NCI-H2171 (cell line): Measurements from ENCODE around the gene PGAP3.
"Not testable (repeated sequence)": the region's sequence is repeated elsewhere in the genome, so short reads cannot be mapped to it uniquely, and the experiment has no call there.

ENCODE experiments used
- DNase-seq: peaks from one replicate; lab custom pipeline; 2025; lab: John Stamatoyannopoulos, UW

Gene PGAP3, protein sequence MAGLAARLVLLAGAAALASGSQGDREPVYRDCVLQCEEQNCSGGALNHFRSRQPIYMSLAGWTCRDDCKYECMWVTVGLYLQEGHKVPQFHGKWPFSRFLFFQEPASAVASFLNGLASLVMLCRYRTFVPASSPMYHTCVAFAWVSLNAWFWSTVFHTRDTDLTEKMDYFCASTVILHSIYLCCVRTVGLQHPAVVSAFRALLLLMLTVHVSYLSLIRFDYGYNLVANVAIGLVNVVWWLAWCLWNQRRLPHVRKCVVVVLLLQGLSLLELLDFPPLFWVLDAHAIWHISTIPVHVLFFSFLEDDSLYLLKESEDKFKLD

DNA sequence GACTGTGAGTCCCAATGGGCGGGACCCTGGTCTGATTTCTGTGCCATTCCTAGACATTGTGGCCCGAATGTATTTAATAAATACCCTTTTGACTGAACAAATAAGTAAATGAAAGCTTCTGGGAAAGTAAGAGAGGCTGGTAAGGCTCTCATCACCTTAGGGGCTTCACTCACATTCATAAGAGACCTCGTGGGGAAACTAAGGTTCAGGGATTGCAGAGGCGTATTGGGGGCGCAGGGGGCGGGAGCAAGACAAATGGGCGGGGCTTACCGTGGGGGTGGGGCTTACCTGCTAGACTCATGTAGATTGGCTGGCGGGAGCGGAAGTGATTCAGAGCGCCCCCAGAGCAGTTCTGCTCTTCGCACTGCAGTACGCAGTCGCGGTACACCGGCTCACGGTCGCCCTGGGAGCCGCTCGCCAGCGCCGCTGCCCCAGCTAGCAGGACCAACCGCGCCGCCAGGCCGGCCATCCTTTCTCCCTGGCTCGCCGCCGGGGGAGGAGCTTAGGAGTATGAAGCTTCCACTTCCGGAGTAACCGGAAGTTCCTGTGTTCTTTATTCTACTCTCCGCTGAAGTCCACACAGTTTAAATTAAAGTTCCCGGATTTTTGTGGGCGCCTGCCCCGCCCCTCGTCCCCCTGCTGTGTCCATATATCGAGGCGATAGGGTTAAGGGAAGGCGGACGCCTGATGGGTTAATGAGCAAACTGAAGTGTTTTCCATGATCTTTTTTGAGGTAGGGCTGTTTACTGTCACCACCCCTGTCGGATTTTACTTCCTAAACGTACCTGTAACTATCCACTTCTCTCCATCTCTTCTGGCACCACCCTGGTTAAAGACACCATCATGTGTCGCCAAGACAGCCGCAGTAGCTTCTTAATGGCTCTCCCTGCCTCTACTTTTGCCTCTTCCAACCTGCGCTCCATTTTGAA is at the start of gene PGAP3:
TSS of gene PGAP3 (minus strand) at position 512 of the 929 bp plus-strand sequence. CDS start at position 469, 43 bp downstream.
- DNase-seq, result peak; percentile 97

DNA sequence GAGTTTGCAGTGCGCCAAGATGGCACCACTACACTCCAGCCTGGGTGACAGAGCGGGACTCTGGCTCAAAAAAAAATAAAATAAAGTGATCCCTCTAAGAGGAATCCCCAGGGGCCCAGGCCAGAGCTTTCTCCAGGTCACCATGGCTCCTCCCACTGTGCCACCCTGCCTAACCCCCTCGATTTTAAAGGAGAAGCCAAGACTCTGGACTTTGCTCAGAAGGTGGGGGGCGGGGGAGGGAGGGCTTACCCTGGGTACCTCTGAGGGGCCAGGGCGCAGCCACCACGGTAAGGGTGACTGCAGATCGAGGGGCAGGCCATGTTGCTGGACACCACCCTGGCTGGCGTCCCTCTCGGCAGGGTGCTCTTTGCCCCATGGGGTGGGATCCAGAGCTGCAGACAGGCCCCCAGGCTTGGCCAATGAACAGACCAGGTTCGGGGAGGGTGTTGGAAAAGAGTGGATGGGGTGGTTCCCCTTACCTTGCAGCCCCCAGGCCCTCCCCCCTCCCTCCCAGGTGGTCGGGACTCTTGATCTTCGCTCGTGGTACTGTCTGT is 49.4 kb upstream of the PGAP3 start:
- DNase-seq, result no peak

DNA sequence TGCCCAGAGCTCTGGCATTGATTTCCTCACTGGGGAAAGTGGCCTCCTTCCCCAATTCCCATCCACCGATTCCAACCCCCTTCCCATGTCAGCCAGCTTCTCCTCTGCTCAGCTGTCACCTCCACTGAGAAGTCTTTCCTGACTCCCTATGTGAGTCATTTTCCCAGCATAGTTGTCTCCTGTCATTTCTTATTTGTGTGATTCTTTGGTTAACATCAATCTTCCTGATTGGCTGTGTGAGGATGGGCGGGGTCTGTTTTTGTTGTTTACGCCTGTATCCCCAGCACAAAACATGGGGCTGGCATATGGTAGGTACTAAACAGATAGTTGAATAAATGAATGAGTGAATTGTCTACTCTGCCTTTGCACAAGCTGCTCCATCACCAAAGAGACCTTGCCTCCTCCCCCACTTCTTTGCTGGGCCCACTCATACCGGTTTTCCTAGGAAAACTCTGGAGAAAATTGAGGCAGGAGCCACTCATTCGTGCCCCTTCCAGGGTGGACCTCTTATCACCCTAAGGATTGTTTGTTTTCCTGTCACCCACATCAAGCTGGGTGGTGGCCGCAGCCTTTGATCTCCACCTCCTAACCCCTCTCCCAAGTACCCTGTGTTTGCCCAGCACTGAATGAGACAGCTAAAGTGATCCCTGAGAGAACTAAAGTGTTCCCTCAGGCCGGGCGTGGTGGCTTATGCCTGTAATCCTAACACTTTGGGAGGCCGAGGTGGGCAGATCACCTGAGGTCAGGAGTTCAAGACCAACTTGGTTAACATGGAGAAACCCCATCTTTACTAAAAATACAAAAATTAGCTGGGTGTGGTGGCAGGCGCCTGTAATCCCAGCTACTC is 48.7 kb upstream of the PGAP3 start:
- no peak for DNase-seq

DNA sequence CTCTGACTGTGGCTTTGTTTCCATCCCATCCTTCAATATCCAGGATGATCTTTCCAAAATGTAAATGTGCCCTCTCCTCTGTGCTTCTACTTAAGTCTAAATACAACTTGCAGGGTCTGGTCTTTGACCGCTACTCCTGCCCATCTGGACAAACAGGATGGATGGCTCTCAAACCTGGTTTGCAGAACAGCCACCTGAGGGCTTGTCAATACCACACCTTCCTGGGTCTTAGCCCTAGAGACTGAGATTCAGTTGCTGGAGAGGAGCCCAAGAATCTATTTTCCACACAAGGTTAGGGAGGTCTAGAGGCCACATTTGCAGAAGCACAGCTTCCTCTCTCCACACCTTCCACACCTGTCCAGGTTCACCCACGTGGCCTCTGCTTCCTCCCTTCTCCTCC is 48.0 kb upstream of the PGAP3 start:
- DNase-seq, result no peak

DNA sequence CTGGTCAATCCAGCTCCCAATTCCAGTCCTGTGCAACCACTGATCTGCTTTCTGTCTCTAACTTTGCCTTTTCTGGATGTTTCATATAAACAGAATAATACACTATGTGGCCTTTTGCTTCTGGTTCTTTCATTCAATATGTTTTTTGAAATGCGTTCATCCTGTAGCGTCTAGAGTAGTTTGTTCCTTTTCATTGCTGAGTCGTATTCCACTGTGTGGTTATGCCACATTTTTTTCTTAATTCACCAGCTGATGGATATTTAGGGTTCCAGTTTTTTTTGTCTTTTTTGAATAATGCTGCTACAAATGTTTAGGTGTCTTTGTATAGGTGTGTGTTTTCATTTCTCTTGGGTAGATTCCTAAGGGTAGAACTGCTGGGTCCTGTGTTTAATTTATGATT is 44.7 kb upstream of the PGAP3 start:
- DNase-seq, result no peak

DNA sequence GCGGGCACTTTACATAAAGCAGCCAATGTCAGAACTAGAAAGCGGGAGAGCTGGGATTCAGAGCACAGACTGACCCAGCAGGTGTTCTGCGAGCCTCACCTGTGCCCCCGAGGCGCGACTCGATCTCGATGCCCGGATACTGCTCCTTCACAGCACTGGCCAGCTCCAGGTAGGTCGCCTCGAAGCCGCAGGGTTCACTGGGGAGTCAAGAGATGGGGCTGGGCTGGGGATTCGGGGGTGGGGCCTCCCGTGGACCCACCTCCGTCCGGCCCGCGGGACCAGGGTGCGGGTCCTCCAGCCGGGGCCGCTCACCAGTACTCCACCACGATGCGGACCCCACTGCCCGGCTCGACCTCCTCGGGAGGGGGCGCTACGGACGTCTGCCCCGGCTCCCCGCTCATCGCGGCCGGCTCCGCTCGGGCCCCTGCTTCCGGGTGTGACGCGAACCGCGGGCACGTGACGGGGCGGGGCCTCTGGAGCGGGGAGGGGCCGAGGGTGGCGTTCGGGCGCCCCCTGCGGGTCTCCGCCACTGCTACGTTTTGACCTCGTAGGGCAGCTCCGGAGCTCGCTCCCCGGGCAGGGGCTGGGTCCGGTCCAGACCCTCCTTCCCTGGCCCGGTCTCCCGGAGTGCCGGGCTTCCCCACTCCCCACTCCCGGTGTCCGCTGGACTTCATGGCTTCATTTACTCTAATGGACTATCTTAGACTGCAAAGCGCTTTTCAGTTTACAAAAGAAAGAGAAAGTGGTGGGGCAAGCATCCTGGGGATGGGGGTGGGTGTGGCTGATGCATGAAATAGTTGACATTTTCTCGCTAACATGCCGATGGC is 42.5 kb upstream of the PGAP3 start, which contains the start of gene MIEN1:
TSS of gene MIEN1 (minus strand) at position 438 of the 827 bp plus-strand sequence. CDS start at position 401, 37 bp downstream.
- DNase-seq, result peak; percentile 83

DNA sequence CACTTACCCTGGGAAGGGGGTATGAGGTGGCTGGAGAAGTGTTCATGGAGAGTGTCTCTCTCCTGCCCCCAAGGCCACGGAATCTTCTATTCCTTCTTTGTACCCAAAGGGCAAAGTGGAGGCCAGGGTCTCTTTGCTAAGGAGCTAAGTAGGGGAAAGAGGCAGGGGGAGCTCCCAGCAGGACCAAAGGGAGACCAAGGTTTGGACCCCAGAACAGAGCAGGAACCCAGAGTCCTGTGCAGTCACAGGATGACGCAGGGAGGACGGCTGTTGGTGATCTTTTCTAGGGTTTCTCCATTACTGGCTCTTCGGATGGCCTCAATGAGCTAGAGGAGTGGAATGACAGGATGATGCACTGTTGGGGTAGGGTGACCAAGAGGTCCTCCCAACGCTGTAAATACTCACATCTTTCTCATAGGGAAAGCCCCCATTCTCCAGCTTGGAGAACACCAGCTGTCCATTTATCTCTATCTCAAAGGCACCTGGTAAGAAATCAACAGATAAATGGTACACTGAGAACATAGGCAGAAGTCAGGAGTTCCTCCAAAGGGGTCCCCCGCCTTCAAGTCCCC is 41.5 kb upstream of the PGAP3 start:
- no peak for DNase-seq

DNA sequence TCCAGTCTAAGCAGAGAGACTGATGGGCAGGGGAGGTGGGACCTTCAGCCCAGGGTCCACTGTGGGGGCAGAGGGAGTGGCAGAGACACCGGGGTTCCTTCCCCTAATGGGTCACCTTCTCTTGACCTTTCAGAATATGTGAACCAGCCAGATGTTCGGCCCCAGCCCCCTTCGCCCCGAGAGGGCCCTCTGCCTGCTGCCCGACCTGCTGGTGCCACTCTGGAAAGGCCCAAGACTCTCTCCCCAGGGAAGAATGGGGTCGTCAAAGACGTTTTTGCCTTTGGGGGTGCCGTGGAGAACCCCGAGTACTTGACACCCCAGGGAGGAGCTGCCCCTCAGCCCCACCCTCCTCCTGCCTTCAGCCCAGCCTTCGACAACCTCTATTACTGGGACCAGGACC is 39.7 kb upstream of the PGAP3 start:
- DNase-seq, result no peak

DNA sequence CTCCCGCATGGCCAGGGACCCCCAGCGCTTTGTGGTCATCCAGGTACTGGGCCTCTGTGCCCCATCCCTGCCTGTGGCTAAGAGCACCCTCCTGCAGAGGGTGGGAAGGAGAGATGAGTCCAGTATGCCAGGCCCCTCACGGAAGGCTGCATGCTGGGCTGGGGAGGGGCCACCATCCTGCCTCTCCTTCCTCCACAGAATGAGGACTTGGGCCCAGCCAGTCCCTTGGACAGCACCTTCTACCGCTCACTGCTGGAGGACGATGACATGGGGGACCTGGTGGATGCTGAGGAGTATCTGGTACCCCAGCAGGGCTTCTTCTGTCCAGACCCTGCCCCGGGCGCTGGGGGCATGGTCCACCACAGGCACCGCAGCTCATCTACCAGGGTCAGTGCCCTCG is 38.8 kb upstream of the PGAP3 start:
- DNase-seq, result no peak

DNA sequence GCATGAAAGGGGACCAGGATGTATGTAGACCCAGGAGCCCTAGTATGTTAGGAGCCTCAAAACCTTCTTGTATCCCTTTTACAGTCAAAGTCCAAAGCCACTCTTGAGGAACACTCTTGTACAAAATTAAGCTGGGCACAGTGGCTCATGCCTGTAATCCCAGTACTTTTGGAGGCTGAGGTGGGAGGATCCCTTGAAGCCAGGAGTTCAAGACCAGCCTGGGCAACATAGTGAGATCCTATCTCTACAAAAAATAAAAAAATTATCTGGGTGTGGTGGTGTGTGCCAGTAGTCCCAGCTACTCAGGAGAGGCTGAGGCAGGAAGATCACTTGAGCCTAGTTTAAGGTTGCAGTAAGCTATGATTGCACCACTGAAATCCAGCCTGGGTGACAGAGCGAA is 38.1 kb upstream of the PGAP3 start:
- DNase-seq, result not testable (repeated sequence)

DNA sequence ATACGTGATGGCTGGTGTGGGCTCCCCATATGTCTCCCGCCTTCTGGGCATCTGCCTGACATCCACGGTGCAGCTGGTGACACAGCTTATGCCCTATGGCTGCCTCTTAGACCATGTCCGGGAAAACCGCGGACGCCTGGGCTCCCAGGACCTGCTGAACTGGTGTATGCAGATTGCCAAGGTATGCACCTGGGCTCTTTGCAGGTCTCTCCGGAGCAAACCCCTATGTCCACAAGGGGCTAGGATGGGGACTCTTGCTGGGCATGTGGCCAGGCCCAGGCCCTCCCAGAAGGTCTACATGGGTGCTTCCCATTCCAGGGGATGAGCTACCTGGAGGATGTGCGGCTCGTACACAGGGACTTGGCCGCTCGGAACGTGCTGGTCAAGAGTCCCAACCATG is 36.9 kb upstream of the PGAP3 start:
- no peak for DNase-seq

DNA sequence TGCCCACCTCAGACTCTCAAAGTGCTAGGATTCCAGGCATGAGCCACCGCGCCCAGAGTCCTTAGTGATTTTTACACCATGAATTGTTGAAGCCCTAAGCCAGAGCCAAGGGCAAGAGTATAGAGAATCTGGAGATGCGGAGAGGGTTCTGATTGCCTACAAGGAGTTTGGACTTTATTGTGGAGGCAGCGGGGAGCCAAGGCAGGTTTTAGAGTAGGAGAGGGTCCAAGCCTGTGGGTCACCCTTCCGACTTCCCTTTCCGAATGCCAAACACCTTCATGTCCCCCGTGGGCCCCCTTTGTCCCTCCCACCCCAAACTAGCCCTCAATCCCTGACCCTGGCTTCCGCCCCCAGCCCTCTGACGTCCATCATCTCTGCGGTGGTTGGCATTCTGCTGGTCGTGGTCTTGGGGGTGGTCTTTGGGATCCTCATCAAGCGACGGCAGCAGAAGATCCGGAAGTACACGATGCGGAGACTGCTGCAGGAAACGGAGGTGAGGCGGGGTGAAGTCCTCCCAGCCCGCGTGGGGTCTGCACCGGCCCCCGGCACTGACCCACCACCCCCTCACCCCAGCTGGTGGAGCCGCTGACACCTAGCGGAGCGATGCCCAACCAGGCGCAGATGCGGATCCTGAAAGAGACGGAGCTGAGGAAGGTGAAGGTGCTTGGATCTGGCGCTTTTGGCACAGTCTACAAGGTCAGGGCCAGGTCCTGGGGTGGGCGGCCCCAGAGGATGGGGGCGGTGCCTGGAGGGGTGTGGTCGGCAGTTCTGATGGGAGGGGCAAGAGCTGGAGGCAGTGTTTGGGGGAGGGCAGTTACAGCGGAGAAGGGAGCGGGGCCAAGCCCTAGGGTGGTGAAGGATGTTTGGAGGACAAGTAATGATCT is 35.4 kb upstream of the PGAP3 start:
- DNase-seq, result no peak

DNA sequence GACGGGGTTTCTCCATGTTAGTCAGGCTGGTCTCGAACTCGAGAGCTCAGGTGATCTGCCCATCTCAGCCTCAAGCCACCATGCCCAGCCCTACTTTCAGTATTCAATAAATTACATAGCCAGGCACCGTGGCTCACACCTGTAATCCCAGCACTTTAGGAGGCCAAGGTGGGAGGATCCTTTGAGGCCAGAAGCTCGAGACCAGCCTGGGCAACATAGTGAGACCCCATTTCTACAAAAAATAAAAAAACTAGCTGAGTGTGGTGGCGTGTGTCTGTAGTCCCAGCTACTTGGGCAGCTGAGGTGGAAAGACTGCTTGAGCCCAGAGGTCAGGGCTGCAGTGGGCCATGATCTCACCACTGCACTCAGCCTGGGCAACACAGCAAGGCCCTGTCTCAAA is 34.2 kb upstream of the PGAP3 start:
- no peak for DNase-seq

DNA sequence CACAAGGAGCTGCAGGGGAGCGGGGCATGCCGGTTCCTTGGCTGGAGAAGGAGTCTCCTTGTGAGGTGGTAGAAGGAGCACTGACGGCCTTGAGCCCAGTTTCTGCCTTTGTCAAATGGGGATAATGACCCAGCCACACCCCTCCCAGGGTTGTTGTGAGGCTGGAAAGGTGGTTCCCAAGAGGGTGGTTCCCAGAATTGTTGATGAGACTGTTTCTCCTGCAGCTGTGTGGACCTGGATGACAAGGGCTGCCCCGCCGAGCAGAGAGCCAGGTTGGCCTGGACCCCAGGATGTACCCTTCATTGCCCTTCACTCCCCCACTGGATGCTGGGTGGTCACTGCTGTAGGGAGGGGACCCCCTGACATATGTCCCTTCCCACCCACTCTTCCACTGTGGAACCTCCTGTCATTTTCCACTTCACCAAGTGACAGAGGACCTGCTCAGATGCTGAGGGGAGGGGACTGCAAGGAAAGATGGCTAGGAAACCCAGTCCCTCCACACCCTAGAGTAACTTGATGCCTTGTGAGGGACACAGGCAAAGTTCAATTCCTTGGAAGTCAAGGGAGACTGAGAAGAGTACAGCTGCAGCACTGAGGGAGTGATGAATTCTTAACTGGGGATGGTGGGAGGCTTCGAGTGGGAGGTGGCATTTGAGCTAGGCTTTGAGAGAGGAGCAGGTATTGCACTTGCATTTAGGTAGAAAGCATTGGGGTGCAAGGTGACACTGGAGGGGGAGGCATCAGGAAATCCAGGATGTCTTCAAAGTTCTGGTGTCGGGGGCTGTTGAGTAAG is 31.9 kb upstream of the PGAP3 start:
- no peak for DNase-seq

DNA sequence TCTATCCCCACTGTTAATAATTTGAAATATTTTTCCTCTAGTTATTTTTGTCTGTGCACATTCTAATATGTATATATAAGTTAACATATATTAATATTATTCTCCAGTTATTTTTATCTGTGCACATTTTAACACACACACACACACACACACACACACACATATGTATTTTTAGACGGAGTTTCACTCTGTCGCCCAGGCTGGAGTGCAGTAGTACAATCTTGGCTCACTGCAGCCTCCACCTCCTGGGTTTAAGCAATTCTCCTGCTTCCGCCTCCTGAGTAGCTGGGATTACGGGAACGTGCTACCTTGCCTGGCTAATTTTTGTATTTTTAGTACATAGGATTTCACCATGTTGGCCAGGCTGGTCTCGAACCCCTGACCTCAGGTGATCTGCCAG is 29.8 kb upstream of the PGAP3 start:
- no peak for DNase-seq

DNA sequence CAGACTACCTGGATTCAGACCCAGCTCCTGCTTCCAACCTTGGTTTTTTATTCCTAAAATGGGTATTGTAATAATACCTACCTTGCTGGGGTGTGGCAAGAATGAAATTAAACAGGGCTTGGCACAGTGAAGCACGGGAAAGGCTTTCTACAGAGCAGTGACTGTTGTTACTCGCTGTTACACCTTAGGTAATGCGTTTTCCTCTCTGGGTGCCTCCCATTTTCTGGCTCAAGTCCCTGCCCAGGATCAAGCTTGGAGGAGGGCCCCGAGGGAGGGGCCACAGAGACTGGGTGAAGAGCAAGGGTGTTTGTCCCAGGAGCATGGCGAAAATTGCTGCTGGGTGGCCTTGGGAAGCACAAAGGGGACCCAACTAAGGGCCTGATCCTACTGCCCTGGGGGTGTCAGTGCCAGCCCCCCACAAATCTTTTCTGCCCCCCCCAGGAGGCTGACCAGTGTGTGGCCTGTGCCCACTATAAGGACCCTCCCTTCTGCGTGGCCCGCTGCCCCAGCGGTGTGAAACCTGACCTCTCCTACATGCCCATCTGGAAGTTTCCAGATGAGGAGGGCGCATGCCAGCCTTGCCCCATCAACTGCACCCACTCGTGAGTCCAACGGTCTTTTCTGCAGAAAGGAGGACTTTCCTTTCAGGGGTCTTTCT is 29.2 kb upstream of the PGAP3 start:
- DNase-seq, result no peak

DNA sequence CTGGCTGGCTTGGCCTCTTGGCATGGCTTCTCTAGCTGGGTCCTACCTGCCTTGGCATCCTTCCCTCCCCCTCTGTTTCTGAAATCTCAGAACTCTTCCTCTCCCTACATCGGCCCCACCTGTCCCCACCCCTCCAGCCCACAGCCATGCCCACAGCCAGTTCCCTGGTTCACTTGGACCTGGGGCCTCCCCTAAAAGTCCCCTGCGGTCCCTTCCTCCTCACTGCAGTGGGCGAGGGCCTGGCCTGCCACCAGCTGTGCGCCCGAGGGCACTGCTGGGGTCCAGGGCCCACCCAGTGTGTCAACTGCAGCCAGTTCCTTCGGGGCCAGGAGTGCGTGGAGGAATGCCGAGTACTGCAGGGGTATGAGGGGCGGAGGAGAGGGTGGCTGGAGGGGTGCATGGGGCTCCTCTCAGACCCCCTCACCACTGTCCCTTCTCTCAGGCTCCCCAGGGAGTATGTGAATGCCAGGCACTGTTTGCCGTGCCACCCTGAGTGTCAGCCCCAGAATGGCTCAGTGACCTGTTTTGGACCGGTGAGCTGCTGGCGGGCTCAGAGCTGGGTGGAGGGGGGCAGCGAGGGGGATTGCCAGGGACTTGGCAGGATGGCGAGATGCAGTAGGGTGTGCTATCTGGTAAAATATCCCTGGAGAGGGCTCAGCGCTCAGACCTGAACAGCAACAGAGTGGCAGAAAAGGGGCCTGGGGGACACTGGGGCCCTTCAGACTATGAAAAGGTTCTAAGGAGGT is 28.4 kb upstream of the PGAP3 start:
- DNase-seq, result no peak
